ENCODE results near the gene USP8. TPM values are rescaled to one million over a fixed set of nuclear protein-coding genes. Genes with fewer than 3 reads are reported as not detected.

USP8 gene
- total RNA-seq, 6 donors from 2014 or later = 21.8 to 65.4 (median 53.2) TPM

GRCh38 chr15:50440932-50441331 lies 16.7 kb downstream of the USP8 start:
- WGBS, 2 donors = 94 to 98% methylated on average over 5 of the region's 5 CpGs
- no peak overlapping the region for H3K27ac ChIP-seq

DNA sequence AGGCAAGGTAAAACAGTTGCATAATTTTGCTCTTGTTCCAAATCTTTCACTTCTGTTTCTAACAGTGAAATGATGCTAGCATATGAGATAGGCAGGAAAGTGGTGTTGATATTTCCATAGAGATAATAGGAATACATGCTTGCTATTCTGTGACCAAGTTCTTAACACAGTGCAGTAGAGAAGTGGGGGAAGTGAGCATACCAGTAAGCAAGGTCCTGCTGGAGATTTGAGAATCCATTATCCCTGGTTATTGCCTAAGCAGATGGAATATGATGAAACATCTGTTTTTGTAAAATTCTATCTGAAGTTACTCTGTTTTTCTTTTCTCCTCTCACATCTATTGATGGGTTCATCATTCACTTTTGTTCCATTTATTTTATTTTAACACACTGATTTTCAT lies 28.7 kb downstream of the USP8 start:
- no peaks in the 10 kb centered on the region for H3K9me3 ChIP-seq
- no peak for ATAC-seq (ENCODE audit: low FRiP score in 2 of 2)
- H3K4me1 ChIP-seq = peaks cover 0 to 9% (median 0%) of the 10 kb centered on the region in 4 donors
- no peak for DNase-seq
- TF ChIP-seq POLR2AphosphoS5 (IDR thresholded peaks at IDR 0.05) (no peak), POLR2A (IDR thresholded peaks at IDR 0.05) (no peak), CTCF (IDR thresholded peaks at IDR 0.05) (no peak), EP300 (IDR thresholded peaks at IDR 0.05) (no peak)
- peaks cover 7 to 68% (median 25%) of the 10 kb centered on the region in 4 donors for H3K36me3 ChIP-seq
- no peak overlapping the region for H3K27ac ChIP-seq
- H3K4me3 ChIP-seq = no peak overlapping the region
- H3K27me3 ChIP-seq = no peaks in the 10 kb centered on the region

More at GRCh38 chr15:50440932-50441331, 16.7 kb downstream of the USP8 start:
- Histone ChIP-seq H3K4me3 (no peak overlapping the region), H3K9me3 (no peaks in the 10 kb centered on the region), H3K4me1 (peaks cover 0 to 2% (median 0%) of the 10 kb centered on the region in 4 donors), H3K36me3 (peaks cover 9 to 57% (median 40%) of the 10 kb centered on the region in 4 donors), H3K27me3 (no peaks in the 10 kb centered on the region)
- ATAC-seq (ENCODE audit: low FRiP score in 2 of 2) = no peak
- DNase-seq = no peak
- TF ChIP-seq CTCF (IDR thresholded peaks at IDR 0.05) (no peak), EP300 (IDR thresholded peaks at IDR 0.05) (no peak), POLR2AphosphoS5 (IDR thresholded peaks at IDR 0.05) (no peak), POLR2A (IDR thresholded peaks at IDR 0.05) (no peak)

- Histone ChIP-seq H3K4me1 (no peaks in the 10 kb centered on the region), H3K9me3 (no peaks in the 10 kb centered on the region), H3K27me3 (no peaks in the 10 kb centered on the region), H3K27ac (no peak overlapping the region), H3K36me3 (peaks cover 4 to 74% (median 36%) of the 10 kb centered on the region in 4 donors), H3K4me3 (no peak overlapping the region)
- DNase-seq (no peak), ATAC-seq (ENCODE audit: low FRiP score in 2 of 2) (no peak)
- no peak for TF ChIP-seq EP300 (IDR thresholded peaks at IDR 0.05)
- no peak for TF ChIP-seq POLR2AphosphoS5 (IDR thresholded peaks at IDR 0.05)
- no peak for TF ChIP-seq POLR2A (IDR thresholded peaks at IDR 0.05)
- TF ChIP-seq CTCF (IDR thresholded peaks at IDR 0.05) = no peak
- WGBS, 2 donors = 92 to 94% methylated on average over 7 of the region's 7 CpGs
These were observed 34.3 kb downstream of the USP8 start for GRCh38 chr15:50458348-50459112.

DNA sequence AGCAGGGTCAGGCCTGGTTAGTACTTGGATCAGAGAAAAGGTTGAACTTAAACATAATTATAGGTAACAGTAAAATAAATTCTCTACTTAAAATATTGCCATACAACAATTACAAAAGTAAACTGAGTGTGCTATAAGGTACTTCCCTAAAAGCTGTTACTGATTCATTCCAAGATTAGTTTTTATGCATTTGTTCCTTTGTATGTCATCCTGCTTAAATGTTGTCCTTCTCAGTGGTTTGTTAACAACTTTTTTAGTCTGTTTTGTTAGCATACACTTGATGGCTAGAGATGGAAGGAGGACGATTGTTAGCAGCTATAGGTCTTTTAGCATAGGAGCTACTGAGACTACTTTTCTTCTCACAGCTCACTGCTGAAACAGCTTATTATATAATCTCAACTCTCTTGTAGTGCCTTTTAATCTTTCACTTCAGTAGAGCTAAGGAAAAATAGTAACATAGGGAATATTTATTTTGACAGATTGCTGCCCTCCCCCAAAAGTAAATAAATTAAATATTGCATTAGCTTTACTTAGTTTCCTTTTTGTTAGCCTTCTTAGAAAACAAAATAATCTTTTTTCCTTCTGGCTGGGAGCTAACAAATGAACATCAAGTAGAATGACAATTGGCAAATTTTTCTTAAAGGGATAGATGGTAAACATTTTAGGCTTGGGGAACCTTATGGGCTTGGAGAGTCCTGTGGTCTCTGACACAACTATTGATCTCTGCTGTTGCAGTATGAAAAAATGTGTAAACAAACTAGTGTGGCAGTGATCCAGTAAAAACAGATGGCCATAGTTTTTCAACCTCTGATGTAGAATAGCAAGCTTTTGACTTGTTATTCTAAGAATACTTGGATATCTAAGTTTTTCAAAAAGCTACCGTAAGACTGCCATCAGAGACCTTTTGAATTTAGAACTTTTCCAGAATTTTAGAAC lies 39.5 kb downstream of the USP8 start:
- H3K36me3 ChIP-seq = peaks cover 0 to 86% (median 34%) of the 10 kb centered on the region in 4 donors
- H3K9me3 ChIP-seq = no peaks in the 10 kb centered on the region
- H3K4me1 ChIP-seq = no peaks in the 10 kb centered on the region
- TF ChIP-seq POLR2AphosphoS5 (IDR thresholded peaks at IDR 0.05) (no peak), EP300 (IDR thresholded peaks at IDR 0.05) (no peak), CTCF (IDR thresholded peaks at IDR 0.05) (no peak), POLR2A (IDR thresholded peaks at IDR 0.05) (no peak)
- ATAC-seq (ENCODE audit: low FRiP score in 2 of 2) (no peak), DNase-seq (no peak)
- no peak overlapping the region for H3K27ac ChIP-seq
- 64 to 66% methylated on average over 2 of the region's 2 CpGs for WGBS, 2 donors
- no peaks in the 10 kb centered on the region for H3K27me3 ChIP-seq
- no peak overlapping the region for H3K4me3 ChIP-seq
